HepG2 (cell line): Measurements from ENCODE around the gene ATG16L2. TPM values are rescaled to one million over a fixed set of nuclear protein-coding genes. Genes with fewer than 3 reads are reported as not detected.
A peak's percentile ranks its signal among the peaks of the same experiment; 100 is the strongest.

Experiments
- ATF3 ChIP-seq: sonication (generic); formaldehyde crosslinking; IDR thresholded peaks from 2 replicates; pipeline ENCODE4 v1.4.0; 2020; ENCODE audit warnings: missing genetic modification reagents
- CTCF ChIP-seq: sonication (generic); formaldehyde crosslinking; IDR thresholded peaks from 2 replicates; pipeline ENCODE4 v1.5.0; 2020; ENCODE audit warnings: mild to moderate bottlenecking, missing genetic modification reagents, moderate library complexity
- ESRRA ChIP-seq: sonication (generic); formaldehyde crosslinking; IDR thresholded peaks from 2 replicates; pipeline ENCODE4 v1.5.1; 2020; ENCODE audit warnings: mild to moderate bottlenecking, low read depth, missing genetic modification reagents
- GLMP ChIP-seq: sonication (generic); formaldehyde crosslinking; IDR thresholded peaks from 2 replicates; pipeline ENCODE4 v1.9.0; 2021; ENCODE audit warnings: missing genetic modification reagents, mild to moderate bottlenecking, borderline replicate concordance
- KIAA2018 ChIP-seq: sonication (generic); formaldehyde crosslinking; IDR thresholded peaks from 2 replicates; pipeline ENCODE4 v1.5.0; 2020; ENCODE audit warnings: mild to moderate bottlenecking, missing genetic modification reagents, borderline replicate concordance
- MEIS1 ChIP-seq: sonication (generic); formaldehyde crosslinking; IDR thresholded peaks from 2 replicates; pipeline ENCODE4 v1.9.0; 2021; ENCODE audit warnings: mild to moderate bottlenecking, missing genetic modification reagents, moderate library complexity, borderline replicate concordance
- NFKB2 ChIP-seq: sonication (generic); formaldehyde crosslinking; IDR thresholded peaks from 2 replicates; pipeline ENCODE4 v1.4.0; 2020; ENCODE audit warnings: missing genetic modification reagents, borderline replicate concordance
- NR1H2 ChIP-seq: sonication (generic); formaldehyde crosslinking; IDR thresholded peaks from 2 replicates; pipeline ENCODE4 v1.8.1; 2022; ENCODE audit warnings: low read depth, missing genetic modification reagents, borderline replicate concordance
- PHF21A ChIP-seq: sonication (generic); formaldehyde crosslinking; IDR thresholded peaks from 2 replicates; pipeline ENCODE4 v1.5.0; 2020; ENCODE audit warnings: mild to moderate bottlenecking, missing genetic modification reagents
- POLR2G ChIP-seq: fragments of 200-400 bp; formaldehyde crosslinking; IDR thresholded peaks from 2 replicates; pipeline ENCODE4 v1.6.1; 2018; ENCODE audit warnings: mild to moderate bottlenecking, low read depth, low read length, moderate library complexity
- YEATS4 ChIP-seq: sonication (generic); formaldehyde crosslinking; IDR thresholded peaks from 2 replicates; pipeline ENCODE4 v1.4.0; 2020; ENCODE audit warnings: missing genetic modification reagents, borderline replicate concordance
- ZC3H13 ChIP-seq: sonication (generic); formaldehyde crosslinking; IDR thresholded peaks from 2 replicates; pipeline ENCODE4 v1.8.1; 2023; ENCODE audit warnings: mild to moderate bottlenecking, missing genetic modification reagents, moderate library complexity
- ZNF282 ChIP-seq: fragments of 450-650 bp; IDR thresholded peaks from 2 replicates; pipeline ENCODE4 v1.6.1; 2018; ENCODE audit not compliant: partially characterized antibody
- ZNF430 ChIP-seq: sonication (generic); formaldehyde crosslinking; IDR thresholded peaks from 2 replicates; pipeline ENCODE4 v1.9.0; 2021; ENCODE audit warnings: mild to moderate bottlenecking, missing genetic modification reagents
- ZNF543 ChIP-seq: sonication (generic); formaldehyde crosslinking; IDR thresholded peaks from 2 replicates; pipeline ENCODE4 v1.4.0; 2020; ENCODE audit warnings: mild to moderate bottlenecking, missing genetic modification reagents
- polyA plus RNA-seq, 8 experiments: library from polyadenylated mRNA; depleted of rRNA in 3 of 8; stranded (reverse) in 7 of 8; unstranded in 1 of 8; fragments of >200 nt; fragmentation: Illumina TruSeq in 4 of 8; extraction: Trizol in 4 of 8; gene quantifications; 2 replicates each; pipeline versions ENCODE4 v1.2.1 to v1.2.3, GENCODE V29; 2011 to 2016; ENCODE audit warnings: low read depth in 4 of 8, missing spikeins in 1 of 8, mixed read lengths in 1 of 8; ENCODE audit not compliant: insufficient read depth in 1 of 8
- total RNA-seq, 5 experiments: library from RNA; depleted of rRNA; stranded (reverse); fragments of >200 nt; fragmentation: Illumina TruSeq; extraction: Trizol; gene quantifications; 2 replicates each; pipeline ENCODE4 v1.2.3, GENCODE V29; 2016; ENCODE audit warnings: low read depth in 1 of 5

ATG16L2 gene
- total and polyA plus RNA-seq, 2 of the 13 experiments (the other 11 are each of a cell fraction or from before 2014, with no cell fraction given): 6.2 to 14.8 TPM

GRCh38 chr11:72814286-72815109 lies at the start of gene ATG16L2 (continued):
- TF ChIP-seq MEIS1 (CRISPR knock-in tag) (no peak), ZC3H13 (CRISPR knock-in tag) (0 out of 2 replicates have a peak, but pooled peaks have one; percentile 64), KIAA2018 (peak; percentile 41; the same call in 1 of the 2 replicates), ZNF430 (CRISPR knock-in tag) (no peak; the same call in 1 of the 2 replicates), CTCF (CRISPR knock-in tag) (peak; percentile 34), ZNF543 (CRISPR knock-in tag) (peak; percentile 30; the same call in 1 of the 2 replicates), PHF21A (CRISPR knock-in tag) (peak; percentile 57; the same call in 1 of the 2 replicates), ZNF282 (no peak), NR1H2 (CRISPR knock-in tag) (no peak), NFKB2 (CRISPR knock-in tag) (no peak), ATF3 (CRISPR knock-in tag) (no peak; the same call in 1 of the 2 replicates), POLR2G (peak; percentile 67; the same call in 1 of the 2 replicates), YEATS4 (CRISPR knock-in tag) (peak; percentile 73), ESRRA (CRISPR knock-in tag) (0 out of 2 replicates have a peak, but pooled peaks have one; percentile 8), GLMP (CRISPR knock-in tag) (no peak)
